Heart right ventricle (tissue), 16 donors: Measurements from ENCODE around the gene REST. TPM values are rescaled to one million over a fixed set of nuclear protein-coding genes. Genes with fewer than 3 reads are reported as not detected.

Experiments used
- ATAC-seq, 8 donors: fragments of 200-7000 bp; cut with Tn5 transposase; one replicate each; pipeline ENCODE4 v1.9.1; 2020; ENCODE audit warnings: mild to moderate bottlenecking in 8 of 8, moderate library complexity in 8 of 8, moderate number of reproducible peaks in 1 of 8
- DNase-seq, 2 donors: peaks; one replicate each; pipeline ENCODE4 v3.0.0-alpha.2; 2020
- H3K27ac ChIP-seq, 10 donors: fragments of 200-600 bp; sonication (generic) in 2 of 10; one replicate each; pipeline versions ENCODE4 v1.5.0 to v1.8.0; 2020 to 2022; ENCODE audit warnings: mild to moderate bottlenecking in 3 of 10
- H3K27me3 ChIP-seq, 7 donors: fragments of 200-600 bp; one replicate each; pipeline ENCODE4 v1.8.0; 2021 to 2022; ENCODE audit warnings: mild to moderate bottlenecking in 2 of 7
- H3K36me3 ChIP-seq, 9 donors: fragments of 200-600 bp; sonication (generic) in 1 of 9; one replicate each; pipeline versions ENCODE4 v1.5.0 to v1.8.0; 2020 to 2022; ENCODE audit warnings: mild to moderate bottlenecking in 2 of 9
- H3K4me1 ChIP-seq, 9 donors: fragments of 200-600 bp; sonication (generic) in 1 of 9; one replicate each; pipeline versions ENCODE4 v1.5.0 to v1.8.0; 2020 to 2022; ENCODE audit warnings: mild to moderate bottlenecking in 4 of 9
- H3K4me3 ChIP-seq, 10 donors: fragments of 200-600 bp; sonication (generic) in 2 of 10; one replicate each; pipeline versions ENCODE4 v1.5.0 to v1.8.0; 2020 to 2022; ENCODE audit warnings: mild to moderate bottlenecking in 7 of 10, moderate library complexity in 2 of 10
- H3K9me3 ChIP-seq, 11 donors: fragments of 200-600 bp in 10 of 11; sonication (generic) in 2 of 11; one replicate each; pipeline versions ENCODE4 v1.5.0 to v1.8.0; 2013 to 2022; ENCODE audit warnings: mild to moderate bottlenecking in 2 of 11, control low read depth in 1 of 11, moderate library complexity in 1 of 11
- CTCF ChIP-seq, 9 donors: fragments of 200-600 bp; sonication (generic) in 2 of 9; IDR thresholded peaks; one replicate each; pipeline versions ENCODE4 v1.5.0 to v1.8.0; 2021 to 2022; ENCODE audit warnings: antibody characterized with exemption in 9 of 9, mild to moderate bottlenecking in 5 of 9, moderate library complexity in 1 of 9
- WGBS, 2 donors: extraction: QIAGEN DNeasy Blood & Tissue Kit; methylation state at CpG; one replicate each; pipeline ENCODE4 v1.1.7; 2013; ENCODE audit warnings: inconsistent platforms in 1 of 2; 5-methylcytosine and 5-hydroxymethylcytosine counted together
- intact Hi-C, 10 donors: fragments of 100-400 bp; cut with DNase I; formaldehyde crosslinking; loops; one replicate each; pipeline versions ENCODE4 v1.11.1 to v1.14.2; 2022
- polyA plus RNA-seq, 2 donors: library from polyadenylated mRNA; stranded (reverse); fragments of 200-250 nt; gene quantifications; one replicate each; pipeline ENCODE4 v1.2.3, GENCODE V29; 2013
- total RNA-seq, 10 donors: library from RNA; stranded (reverse); fragmentation: NEBNext Ultra II Directional in 3 of 10; extraction: Animal tissue kit (Norgen Biotek cat#: 25700) in 3 of 10; gene quantifications; one replicate each; pipeline versions ENCODE4 v1.2.1 to v1.2.4, GENCODE V29; 2021 to 2023
- donor health status: Arrhythmogenic right ventricular cardiomyopathy.
- donor health status: ischemic (EF 13 %, LVEDD 7.1; RV severe dilation, severe dysfunction).
- donor health status: healthy with polysubstance abuse.
- donor health status: DM: no; HTN: yes; CAD: no.
- donor health status: DM: no; HTN: no; CAD: no.
- donor health status: ischemic (EF 25% LVEDD 6.9; RV normal size, moderate dysfunction).
- donor health status: ischemic (EF 25% LVEDD 5.7; RV mildly dilated, moderate dysfunction).
- donor health status: healthy.
- donor health status: DM: yes; HTN: yes; CAD: no.
- donor health status: Ischemic cardiomyopathy.
- donor health status: ischemic (EF 35%, LVEDD 5.7; RV mildly dilated, moderate dysfunction).
- donor health status: nonischemic (EF 11% LVEDD 7.7; RV severe dilation, severe dysfunction).
- donor health status: DM: yes; HTN: yes; CAD: no.
- donor health status: PGD.
- donor health status: ischemic (EF 29% LVEDD 5.4; RV normal size, mild dysfunction).
- donor health status: nonischemic (EF 23%, LVEDD 6.1; RV moderate dilation, normal function).

The REST gene
- total and polyA plus RNA-seq, 12 donors, result 3.3 to 36.8 (median 28.2) TPM

GRCh38 chr4:56861360-56861759 is 46.3 kb upstream of the REST start:
- TF ChIP-seq CTCF (IDR thresholded peaks at IDR 0.05), result no peak
- H3K27ac ChIP-seq, result no peak overlapping the region
- DNase-seq, result no peak
- H3K9me3 ChIP-seq, result no peaks in the 10 kb centered on the region
- H3K36me3 ChIP-seq, result no peaks in the 10 kb centered on the region
- WGBS, 2 donors, result 26 to 33% methylated on average over 1 of the region's 1 CpG
- intact Hi-C loops, result no loop called here
- no peaks in the 10 kb centered on the region for H3K27me3 ChIP-seq
- no peaks in the 10 kb centered on the region for H3K4me1 ChIP-seq
- ATAC-seq, result no peak
- no peak overlapping the region for H3K4me3 ChIP-seq

DNA sequence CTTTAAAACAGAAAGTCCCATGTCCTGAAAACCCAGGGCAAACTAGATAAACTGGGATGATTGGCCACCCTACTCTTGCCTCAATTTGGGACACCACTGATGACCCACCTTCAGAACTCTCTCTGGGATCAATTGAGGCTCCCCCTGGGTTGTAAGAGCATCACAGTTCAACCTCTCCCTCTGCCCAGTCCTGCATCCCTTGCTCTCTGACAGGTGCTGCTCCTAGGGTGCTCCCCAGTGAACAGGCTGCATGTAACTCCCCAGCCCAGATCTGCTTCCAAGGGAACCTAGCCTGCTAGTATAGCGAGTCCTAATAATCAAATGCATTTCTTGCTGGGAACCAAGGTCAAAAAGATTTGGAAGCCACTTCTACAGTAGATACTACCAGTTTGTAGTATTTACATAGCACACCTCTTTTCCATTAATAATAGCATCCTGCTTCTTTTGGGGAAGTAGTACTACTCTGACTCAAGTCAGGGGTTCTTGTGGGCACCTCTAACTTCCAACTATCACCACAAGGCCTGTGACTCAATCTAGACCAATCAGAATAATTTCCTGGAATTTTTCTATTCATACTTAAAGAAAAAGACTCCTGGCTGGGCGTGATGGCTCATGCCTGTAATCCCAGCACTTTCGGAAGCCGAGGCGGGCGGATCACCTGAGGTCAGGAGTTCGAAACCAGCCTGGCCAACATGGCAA is 44.1 kb upstream of the REST start:
- no peaks in the 10 kb centered on the region for H3K4me1 ChIP-seq
- no peak overlapping the region for H3K4me3 ChIP-seq
- intact Hi-C loops, result no loop called here
- ATAC-seq (no peak), DNase-seq (no peak)
- H3K9me3 ChIP-seq, result no peaks in the 10 kb centered on the region
- no peaks in the 10 kb centered on the region for H3K27me3 ChIP-seq
- WGBS, 2 donors, result 92 to 96% methylated on average over 7 of the region's 7 CpGs
- H3K36me3 ChIP-seq, result no peaks in the 10 kb centered on the region
- no peak for TF ChIP-seq CTCF (IDR thresholded peaks at IDR 0.05)
- H3K27ac ChIP-seq, result no peak overlapping the region

DNA sequence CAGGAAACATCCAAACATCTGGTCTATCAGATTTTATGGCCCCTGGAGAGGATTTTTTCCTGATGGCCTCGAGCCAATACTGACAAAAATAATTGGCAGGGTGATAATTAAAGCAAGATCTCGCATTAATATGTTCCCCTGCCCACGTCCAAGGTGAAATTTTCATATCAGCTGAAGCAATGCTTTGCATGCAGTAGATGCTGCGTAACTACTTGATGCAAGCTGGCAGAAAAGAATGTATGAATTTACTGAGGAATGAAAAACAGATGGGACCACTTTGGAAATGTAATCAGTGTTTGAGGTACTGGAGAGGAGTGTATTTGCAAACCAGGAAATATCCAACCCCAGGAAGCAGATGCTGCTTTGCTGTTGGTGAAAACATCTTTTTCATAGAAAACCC is 36.8 kb upstream of the REST start:
- peak overlapping the region in 2 of 10 donors; percentile 10 to 22 for H3K4me3 ChIP-seq
- intact Hi-C loops, result no loop called here
- peak overlapping the region in 1 of 10 donors; percentile 15 for H3K27ac ChIP-seq
- no peak for DNase-seq
- H3K27me3 ChIP-seq, result no peaks in the 10 kb centered on the region
- H3K9me3 ChIP-seq, result no peaks in the 10 kb centered on the region
- H3K36me3 ChIP-seq, result no peaks in the 10 kb centered on the region
- TF ChIP-seq CTCF (IDR thresholded peaks at IDR 0.05), result no peak
- 32 to 45% methylated on average over 4 of the region's 4 CpGs for WGBS, 2 donors
- ATAC-seq, result no peak
- H3K4me1 ChIP-seq, result peaks cover 0 to 17% (median 3%) of the 10 kb centered on the region in 9 donors

- Histone ChIP-seq H3K27me3 (no peaks in the 10 kb centered on the region), H3K36me3 (no peaks in the 10 kb centered on the region), H3K9me3 (no peaks in the 10 kb centered on the region), H3K27ac (peak overlapping the region in 1 of 10 donors; percentile 15), H3K4me1 (peaks cover 0 to 17% (median 3%) of the 10 kb centered on the region in 9 donors), H3K4me3 (peak overlapping the region in 2 of 10 donors; percentile 10 to 22)
- WGBS, 2 donors, result 18 to 34% methylated on average over 10 of the region's 10 CpGs
- DNase-seq, result no peak
- ATAC-seq, result peak in 5 of 8 donors; percentile 43 to 74 (median 53)
- no peak for TF ChIP-seq CTCF (IDR thresholded peaks at IDR 0.05)
- intact Hi-C loops, result no loop called here
These were observed 36.3 kb upstream of the REST start for GRCh38 chr4:56871371-56871866.
